Measurements from ENCODE around the gene DMAP1.

The DMAP1 gene

DNA sequence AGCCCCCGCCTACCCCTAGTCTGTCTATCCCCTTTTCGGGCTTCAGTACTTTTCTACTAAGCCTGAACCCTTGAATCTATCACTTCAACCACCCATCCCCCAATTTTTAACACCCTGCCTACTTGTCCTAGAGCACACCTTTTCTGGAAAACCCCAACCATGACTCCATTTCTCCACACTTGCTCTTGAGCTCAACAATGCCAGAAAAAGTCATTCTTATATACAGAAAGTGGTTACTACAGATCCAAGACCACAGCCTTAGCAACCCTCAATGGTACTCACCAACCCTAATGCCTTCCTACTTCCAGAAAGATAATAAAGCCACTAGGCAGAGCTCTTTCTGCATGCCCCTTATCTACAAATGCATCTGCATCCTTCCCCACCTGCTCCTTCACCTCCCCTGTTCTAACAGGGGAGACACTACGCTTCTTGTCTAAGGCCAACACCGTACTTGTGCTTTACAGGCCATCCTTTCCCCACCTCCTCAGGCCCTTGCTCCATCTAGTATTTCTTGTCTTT is 41.2 kb downstream of the DMAP1 start:
- no peak for DNase-seq (ENCODE audit: low read depth in 2 of 2)

DNA sequence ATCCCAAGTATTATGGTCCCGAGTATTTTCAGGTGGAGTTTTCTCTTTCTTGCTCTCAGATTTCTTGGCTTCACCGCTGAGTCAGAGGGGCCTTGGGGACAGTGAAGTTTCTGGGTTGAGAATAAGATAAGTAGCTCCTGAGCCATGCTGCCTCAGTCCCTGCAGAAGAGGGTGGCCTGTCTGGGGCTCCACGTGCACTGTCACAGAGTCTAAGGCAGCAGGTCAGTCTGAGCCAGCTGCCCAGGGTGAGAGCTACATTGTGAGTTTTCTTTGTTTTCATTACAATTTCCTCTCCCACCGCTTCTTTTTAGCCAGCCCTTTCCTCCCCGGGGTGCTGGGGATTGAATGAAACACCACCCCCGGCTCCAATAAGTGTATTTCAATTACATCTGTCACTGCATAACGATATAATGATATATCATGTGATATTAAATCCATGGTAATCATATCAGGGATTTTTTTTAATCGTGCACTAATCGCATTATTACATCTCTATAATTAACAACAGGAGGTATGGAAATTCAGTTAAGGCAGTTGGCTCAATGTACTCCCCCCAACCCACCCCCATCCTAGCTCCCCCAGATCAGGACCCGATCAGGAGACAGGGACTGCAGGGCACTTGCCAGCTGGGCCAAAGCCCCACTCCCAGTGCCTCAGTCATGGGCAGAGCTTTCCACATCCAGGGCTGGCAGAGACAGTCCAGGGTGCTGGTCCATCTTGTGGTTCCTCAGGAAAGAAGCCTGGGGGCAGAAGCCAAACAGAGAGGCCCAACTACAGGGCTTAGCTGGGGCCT is 43.7 kb downstream of the DMAP1 start:
- no peak for DNase-seq (ENCODE audit: low read depth in 2 of 2)

DNA sequence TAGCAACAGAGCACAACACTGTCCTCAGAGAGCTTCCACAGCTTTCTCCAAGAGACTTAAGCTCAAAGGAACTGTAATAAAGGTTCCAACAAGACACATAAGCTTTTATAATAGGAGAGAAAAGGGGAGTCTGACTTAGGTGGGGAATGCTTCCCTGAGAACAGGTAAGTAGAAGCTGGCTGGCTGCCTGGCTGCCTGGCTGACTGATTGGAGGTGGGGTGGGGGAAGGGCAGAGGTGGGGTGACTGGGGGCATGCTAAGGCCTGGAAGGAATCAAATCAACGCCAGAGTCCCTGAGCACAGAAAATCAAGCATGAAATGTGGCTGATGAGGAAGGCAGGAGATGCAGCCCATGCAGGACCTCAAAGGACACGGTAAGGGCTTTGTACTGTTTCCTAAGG is 45.8 kb downstream of the DMAP1 start:
- DNase-seq (ENCODE audit: low read depth in 2 of 2) = no peak

DNA sequence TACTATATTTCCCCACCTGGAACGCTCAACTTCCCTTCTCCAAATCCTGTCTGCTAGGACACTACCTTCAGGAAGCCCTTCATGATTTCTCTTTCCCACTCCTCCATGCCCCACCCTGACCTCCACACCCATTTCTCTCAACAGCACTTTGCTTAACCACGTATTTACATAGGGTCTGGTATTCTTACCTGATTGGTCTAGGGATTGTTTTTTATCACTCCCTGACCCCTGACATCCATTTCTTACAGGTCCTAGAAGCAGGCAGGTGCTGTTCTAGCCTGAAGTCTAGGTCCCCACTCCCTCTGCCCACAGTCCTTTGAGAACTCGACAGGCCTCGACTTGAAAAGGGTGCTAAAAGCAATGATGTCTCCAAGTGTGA is 47.5 kb downstream of the DMAP1 start:
- no peak for DNase-seq (ENCODE audit: low read depth in 2 of 2)

DNA sequence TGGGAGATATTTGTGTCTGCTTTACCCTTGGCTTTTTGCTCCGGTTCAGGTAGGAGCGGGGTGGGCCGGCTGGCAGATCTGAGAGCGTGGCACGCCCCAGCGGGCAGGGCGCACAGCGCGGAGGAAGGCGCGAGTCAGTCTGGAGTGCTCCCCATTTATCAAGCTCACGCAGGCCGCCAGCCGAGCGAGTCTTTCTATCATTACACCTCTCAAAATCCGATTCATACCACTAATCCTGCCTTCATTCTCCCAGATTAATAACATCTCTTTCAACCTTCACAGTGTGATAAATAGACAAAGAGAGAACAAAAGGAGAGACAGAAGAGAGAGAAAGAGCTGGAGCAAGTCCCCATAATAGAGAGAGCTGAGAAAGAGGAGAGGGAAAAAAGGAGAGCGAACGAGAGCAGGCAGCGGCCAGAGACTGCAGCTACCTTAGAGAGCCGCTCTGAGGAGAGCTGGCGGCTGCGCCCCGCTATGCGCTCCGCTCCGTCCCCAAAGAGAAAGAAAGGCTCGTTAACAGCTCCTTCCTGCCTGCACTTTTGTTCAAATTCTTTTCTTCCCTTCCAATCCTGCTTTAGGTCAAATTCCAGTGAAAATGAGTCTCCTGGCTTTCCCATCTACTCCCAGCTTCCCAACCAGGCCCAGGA is 48.0 kb downstream of the DMAP1 start:
- DNase-seq (ENCODE audit: low read depth in 2 of 2) = no peak

DNA sequence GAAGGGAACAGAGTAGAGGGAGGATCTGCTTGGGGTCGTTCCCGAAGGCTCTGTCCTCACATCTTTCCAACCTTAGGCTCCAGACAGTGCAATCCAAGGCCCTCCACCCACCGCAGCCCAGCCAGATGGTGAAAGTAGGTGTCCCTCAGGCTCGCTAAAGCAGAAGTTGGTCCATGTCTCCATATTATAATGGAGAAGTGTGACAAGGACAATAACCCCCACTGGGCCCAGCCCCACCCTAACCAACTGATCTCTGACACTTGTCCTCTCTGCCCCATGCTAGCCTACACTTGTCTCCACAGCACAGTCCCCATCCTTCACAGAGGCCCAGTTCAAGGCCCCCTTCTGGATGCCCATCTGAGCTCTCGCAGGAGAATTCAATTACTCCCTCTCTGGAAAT is 48.7 kb downstream of the DMAP1 start:
- DNase-seq (ENCODE audit: low read depth in 2 of 2) = no peak

DNA sequence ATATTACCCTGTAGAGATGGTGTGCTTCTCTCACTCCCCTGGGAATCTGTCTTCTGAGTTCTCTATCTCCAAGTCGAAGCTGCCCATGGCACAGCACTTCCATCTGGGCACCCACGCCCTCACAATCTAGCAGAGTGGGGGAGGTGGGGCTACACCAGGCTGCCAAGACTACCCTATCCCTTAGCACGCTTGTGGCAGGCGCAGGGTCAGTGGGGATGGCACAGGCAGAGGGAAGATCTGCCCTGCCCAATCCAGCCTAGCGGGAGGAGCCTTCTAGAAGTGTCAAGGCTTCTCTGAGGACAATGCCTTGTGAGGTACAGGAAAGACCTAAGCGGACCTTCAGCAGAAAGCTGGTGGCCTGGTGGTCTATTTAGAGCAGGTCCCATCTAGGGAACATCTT is 49.1 kb downstream of the DMAP1 start:
- no peak for DNase-seq (ENCODE audit: low read depth in 2 of 2)

DNA sequence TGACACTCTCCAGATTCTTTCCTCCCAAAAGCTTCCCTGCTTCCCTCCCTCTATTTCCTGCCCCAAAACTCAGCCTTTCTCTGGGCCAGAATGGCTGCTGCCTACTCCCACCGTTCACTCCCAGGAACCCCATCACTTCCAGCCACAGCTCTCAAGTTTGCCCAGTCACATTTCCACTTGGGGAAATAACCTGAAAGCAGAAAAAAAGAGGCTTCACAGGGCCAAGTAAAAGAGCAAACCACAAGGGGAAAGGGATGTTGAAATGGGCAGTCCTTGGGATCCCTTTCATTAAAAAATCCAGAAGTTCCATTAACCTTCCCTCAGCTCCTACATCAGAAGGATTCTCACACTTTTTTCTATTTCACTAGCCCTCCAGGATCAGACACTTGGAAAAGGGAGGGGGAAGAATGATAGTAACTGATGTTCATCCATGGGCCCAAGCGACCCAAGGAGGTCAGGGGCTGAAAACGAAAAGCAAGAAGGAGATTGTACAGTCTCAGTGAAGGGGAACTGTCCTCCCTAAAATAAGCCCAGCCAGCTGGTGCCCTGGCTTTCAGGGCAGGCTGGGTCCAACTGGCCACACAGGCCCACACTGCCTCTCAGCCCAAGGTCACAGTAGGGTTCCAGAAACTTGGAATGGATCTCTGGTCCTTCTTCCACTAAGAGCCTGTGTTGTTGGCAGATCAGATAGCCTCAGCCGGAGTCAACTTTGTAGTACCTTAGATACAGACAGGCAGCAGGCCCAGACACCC is 49.7 kb downstream of the DMAP1 start:
- no peak for DNase-seq (ENCODE audit: low read depth in 2 of 2)

DNA sequence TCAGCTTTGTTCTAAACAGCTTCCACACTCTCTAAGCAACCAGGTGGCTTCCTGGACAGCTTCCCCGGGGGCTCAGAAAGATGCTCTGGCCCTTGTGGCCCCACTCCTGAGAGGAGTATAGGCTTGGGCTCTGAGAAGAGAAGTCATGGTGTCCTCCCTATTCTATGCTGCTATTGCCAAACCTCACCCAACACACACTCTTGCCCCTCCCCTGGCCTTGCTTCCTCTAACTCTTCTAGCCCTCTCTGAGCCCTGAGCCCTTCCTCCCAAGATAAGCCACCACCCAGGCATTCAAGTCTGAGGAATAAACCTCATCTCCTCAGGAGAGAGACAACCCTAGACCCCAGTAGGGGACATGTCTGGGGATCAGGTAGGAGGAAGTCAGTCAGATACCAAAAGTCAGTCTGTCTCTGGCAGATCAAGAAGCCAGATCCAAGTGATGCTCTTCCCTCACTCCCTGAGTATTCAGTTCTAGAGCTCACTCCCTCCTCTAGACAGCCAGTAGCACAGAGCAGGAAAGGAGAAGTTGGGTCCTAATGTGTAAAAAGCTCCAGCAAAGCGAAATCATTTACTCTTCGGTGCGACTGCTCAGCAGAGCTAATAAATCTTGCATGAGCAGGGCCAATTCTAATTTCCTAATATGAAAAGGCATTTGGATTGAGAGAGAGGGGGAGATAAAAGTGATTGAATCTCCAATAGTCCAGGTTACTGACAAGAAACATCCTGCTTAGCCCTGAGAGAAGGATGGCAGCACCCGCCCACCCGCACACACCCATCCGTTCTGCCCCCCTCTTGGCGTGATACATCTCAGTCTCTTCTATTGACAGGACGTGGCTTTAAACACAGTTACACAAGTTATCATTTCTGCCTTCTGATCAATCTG is 50.5 kb downstream of the DMAP1 start:
- no peak for DNase-seq (ENCODE audit: low read depth in 2 of 2)

DNA sequence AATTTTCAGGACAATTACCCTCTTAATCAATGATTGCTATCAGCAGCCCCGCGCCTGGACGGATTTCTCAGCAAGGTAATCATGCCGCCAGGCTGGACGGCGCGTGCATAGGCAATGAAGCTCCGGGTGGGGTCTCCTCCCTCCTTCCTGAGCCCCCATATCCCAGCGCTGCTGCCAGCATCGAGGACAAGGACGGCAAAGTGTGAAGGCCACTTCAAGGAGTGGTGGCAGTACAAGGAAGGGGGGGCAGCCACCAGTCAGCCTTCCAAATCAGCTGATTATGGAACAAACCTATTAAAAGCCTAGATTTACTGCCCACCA is 51.1 kb downstream of the DMAP1 start:
- no peak for DNase-seq (ENCODE audit: low read depth in 2 of 2)

DNA sequence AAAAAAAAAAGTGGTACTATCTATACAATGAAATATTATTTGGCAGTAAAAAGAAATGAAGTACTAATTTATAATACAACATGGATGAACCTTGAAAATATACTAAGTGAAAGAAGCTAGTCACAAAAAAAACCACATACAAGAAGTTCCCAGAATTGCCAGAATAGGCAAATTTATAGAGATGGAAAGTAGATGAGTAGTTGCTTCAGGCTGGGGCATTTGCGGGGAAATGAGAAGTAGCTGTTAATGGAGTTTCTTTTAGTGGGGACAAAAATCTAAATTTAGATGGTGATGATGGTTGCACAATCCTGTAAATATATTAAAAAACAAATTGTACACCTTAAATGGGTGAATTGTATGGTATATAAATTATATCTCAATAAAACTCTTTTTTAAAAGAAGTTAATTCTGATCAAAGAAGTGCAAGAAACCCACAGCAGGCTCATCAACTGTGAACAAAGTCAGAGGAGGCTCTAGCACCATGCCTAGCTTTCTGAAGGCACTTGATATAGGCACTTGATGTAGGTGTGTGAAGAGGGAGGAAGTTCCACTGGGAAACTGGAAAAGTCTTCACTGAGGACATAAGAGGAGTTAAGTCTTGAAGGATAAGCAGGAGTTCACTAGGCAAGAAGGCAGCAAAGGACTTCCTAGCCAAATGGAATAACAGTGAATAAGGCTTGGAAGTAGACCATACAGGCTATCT is 52.5 kb downstream of the DMAP1 start:
- DNase-seq (ENCODE audit: low read depth in 2 of 2) = no peak

DNA sequence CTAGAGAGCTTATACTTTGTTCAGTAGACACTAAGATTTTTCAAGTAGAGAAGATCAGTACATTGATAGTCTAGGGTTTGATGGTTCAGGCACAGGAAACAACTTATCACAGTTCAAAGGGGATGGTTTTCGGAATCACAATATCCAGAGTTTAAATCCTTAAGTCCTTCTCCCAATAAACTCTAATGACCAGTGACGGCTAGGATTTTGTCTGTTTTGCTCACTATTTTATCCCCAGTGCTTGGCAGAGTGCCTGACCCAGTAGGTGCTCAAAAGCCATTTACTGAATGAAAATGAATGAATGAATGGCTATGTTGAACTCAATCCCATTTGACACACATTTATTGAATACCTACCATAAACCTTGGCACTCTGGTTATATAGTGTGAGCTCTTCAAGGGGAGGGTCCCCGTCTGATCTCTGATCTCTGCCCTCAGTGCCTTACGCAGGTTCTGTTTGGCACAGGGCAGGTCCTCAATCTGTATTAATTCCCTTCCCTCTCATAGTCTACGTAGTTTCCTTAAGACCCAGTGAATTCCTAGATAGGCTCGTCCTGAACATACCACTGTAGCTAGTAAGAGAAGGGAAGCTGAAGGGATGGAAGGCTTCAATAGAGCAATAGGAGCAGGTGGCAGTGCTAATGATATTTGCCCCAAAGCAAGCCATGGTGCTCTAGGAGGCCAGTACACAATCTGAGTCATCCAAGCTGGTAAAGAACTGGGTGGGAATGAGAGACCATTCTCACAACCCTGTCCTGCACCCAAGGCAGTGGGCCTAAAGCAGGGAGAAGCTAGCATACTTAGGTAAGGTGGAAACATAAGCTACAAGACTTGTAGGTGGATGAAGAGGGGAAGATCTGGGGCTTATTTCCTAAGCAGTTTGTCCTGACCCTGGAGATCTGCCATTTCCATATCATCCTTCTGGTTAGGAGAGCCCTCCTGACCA is 53.4 kb downstream of the DMAP1 start:
- DNase-seq (ENCODE audit: low read depth in 2 of 2) = no peak

DNA sequence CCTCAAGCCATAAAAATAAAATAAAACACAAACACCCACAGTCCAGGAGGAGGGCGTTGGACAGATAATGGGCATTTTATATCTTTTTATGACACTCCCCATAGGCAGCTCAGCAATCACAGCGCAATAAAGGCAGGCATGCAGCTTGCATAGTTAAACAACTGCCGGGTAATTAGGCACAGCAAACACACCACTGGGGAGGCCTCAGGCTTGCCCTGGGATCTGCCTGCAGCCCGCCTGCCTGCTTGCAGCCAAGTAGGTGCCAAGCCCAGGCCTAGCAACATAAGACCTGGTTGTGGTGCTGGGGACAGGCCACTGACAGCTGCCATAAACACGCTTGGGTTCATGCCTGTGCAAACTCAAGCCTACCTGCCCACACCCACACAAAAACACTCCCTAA is 54.2 kb downstream of the DMAP1 start:
- no peak for DNase-seq (ENCODE audit: low read depth in 2 of 2)

DNA sequence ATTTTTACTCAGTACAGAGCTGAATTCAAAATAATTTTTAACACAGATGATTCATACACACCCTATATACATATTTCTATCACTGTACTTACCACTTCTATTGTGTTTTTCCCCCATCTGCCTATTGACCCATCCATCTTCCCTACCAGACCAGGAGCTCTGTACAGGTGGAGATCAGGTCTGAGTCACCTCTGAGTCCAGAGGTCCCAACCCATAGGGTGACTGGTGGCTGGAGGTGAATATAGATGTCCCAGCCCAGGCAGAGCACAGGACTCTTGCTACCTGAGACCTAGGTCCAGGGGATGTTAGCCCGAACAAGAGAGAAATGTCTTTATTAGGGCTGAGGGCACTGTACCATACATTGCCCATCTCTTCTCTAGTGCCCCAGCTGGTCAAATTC is 54.8 kb downstream of the DMAP1 start:
- DNase-seq (ENCODE audit: low read depth in 2 of 2) = no peak

Measured in stimulated activated CD4-positive, alpha-beta T cell treated with anti-CD3 and anti-CD28 coated beads, Interleukin-1b, Interleukin-23, amount 100 ng/mL, for 1 hour (primary cell).